NB4 (cell line): ENCODE data around the gene PNMT.

Source experiments
- DNase-seq: peaks from one replicate; pipeline ENCODE4 v3.0.0; 2010; ENCODE audit warnings: low read depth
- H3K4me3 ChIP-seq: one replicate; pipeline ENCODE4 v1.5.1; 2011; ENCODE audit warnings: mild to moderate bottlenecking, low read depth, low read length, moderate library complexity
- MAX ChIP-seq: IDR thresholded peaks from 2 replicates; pipeline ENCODE4 v1.6.1; 2011; ENCODE audit warnings: low read depth, low read length
- MYC ChIP-seq: IDR thresholded peaks from 2 replicates; pipeline ENCODE4 v1.6.1; 2011; ENCODE audit warnings: low read depth, low read length
- POLR2A ChIP-seq: IDR thresholded peaks from 2 replicates; pipeline ENCODE4 v1.6.1; 2011; ENCODE audit warnings: mild to moderate bottlenecking; ENCODE audit not compliant: insufficient read length; ENCODE audit errors: extremely low read depth
- TF ChIP-seq, protein P1 (sequence below): IDR thresholded peaks from one replicate; pipeline ENCODE4 v1.5.1; 2012; ENCODE audit warnings: low read depth, low read length

Gene PNMT

GRCh38 chr17:39701012-39701783 lies 32.9 kb downstream of the PNMT start:
- H3K4me3 ChIP-seq: no peak overlapping the region
- DNase-seq: no peak
- TF ChIP-seq MAX: no peak
- TF ChIP-seq POLR2A: no peak
- no peak for TF ChIP-seq MYC

- no peak overlapping the region for H3K4me3 ChIP-seq
- DNase-seq: no peak
- TF ChIP-seq MYC (no peak), POLR2A (no peak)
- TF ChIP-seq, protein P1, sequence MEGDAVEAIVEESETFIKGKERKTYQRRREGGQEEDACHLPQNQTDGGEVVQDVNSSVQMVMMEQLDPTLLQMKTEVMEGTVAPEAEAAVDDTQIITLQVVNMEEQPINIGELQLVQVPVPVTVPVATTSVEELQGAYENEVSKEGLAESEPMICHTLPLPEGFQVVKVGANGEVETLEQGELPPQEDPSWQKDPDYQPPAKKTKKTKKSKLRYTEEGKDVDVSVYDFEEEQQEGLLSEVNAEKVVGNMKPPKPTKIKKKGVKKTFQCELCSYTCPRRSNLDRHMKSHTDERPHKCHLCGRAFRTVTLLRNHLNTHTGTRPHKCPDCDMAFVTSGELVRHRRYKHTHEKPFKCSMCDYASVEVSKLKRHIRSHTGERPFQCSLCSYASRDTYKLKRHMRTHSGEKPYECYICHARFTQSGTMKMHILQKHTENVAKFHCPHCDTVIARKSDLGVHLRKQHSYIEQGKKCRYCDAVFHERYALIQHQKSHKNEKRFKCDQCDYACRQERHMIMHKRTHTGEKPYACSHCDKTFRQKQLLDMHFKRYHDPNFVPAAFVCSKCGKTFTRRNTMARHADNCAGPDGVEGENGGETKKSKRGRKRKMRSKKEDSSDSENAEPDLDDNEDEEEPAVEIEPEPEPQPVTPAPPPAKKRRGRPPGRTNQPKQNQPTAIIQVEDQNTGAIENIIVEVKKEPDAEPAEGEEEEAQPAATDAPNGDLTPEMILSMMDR: no peak
These were observed 33.6 kb downstream of the PNMT start for GRCh38 chr17:39701784-39702422.

DNA sequence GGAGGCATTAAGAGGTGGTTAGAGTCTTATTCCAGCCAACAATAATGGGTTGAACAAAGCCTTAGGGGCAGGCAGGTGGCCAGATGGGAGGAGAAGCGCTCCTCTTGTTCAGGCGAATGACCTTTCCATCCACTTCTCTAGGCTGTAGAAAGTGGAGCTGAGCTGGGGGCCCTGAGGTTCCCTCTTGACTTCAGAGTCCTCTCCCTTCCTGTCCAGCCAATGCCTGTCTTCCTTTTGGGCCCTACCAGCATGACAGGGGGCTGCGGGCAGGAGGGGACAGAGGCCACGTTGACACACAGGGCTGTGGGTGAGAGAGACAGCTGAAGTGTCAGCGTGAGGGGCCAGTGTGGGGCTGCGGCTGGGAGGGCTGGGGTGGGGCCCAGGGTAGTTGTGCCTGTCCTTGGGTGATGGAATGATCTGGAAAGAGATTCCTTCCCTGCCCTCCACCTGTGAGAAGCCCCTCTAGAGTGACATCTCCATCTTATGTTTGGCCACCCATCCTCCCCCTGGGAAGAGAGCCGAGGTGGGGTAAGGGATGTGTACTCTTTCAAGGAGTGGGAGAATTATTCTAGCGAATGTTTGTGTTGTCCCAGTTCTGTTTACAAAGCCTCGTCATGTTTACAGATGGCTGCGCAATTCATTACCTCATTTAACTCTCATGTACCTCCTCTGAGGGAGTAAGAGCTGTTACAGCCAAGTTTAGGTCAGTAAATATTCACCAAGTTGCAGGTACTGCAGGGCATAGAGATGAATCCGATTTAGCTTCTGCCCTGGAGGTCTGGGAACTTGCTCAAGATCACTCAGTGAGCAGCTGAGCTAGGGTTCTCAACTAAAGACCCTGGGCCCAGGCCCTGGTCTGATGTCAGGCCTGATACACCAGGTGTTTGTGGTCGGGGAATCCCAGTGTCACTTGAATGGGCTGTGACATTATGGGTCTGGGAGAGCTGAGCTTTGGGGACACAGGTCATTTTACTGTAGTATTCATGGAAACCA lies 34.9 kb downstream of the PNMT start:
- no peak for DNase-seq
- TF ChIP-seq MAX (no peak), POLR2A (no peak), MYC (no peak)
- TF ChIP-seq, protein P1: no peak

GRCh38 chr17:39703913-39704312 lies 35.7 kb downstream of the PNMT start:
- no peak for DNase-seq
- no peak overlapping the region for H3K4me3 ChIP-seq
- TF ChIP-seq, protein P1: no peak
- TF ChIP-seq MAX (no peak), MYC (no peak)

More for the DNA sequence above, 34.9 kb downstream of the PNMT start:
- H3K4me3 ChIP-seq: no peak overlapping the region

GRCh38 chr17:39704821-39705551 lies 36.7 kb downstream of the PNMT start:
- no peak for DNase-seq
- TF ChIP-seq MYC (no peak), MAX (no peak), POLR2A (no peak)
- TF ChIP-seq, protein P1: no peak
- no peak overlapping the region for H3K4me3 ChIP-seq
